ENCODE results near the gene ETV6. TPM values are rescaled to one million over a fixed set of nuclear protein-coding genes. Genes with fewer than 3 reads are reported as not detected.

The ETV6 gene
- total and polyA plus RNA-seq, 2 experiments from 2014 or later: 9.1 to 11.9 TPM

DNA sequence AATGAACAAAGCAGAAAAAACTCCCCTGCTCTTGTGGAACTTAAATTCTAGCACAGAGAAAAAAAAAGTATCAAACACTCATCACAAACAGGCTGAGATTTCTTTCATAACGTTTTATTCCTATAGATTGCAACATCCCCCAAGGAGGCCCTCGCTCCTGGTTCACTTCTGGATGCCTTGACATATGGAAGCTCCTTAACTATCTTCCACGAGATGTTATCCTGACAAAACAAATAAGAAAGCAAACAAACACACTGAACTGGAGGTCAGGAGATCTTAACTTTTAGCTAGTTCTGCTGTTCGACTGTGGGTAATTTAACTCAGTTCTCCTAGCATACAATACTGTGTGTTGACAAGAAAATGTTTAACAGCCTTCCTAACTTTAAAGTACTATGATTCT lies 104.8 kb downstream of the ETV6 start:
- H3K4me3 ChIP-seq: no peak overlapping the region
- no peak overlapping the region for H3K27ac ChIP-seq
- peaks cover 29% of the 10 kb centered on the region for H3K4me1 ChIP-seq (ENCODE audit: low read depth)
- H3K9me3 ChIP-seq (ENCODE audit: low read depth): no peaks in the 10 kb centered on the region
- no peak for DNase-seq (ENCODE audit: low read depth in 1 of 2, low spot score in 1 of 2)
- H3K27me3 ChIP-seq: no peaks in the 10 kb centered on the region
- no peaks in the 10 kb centered on the region for H3K36me3 ChIP-seq
- TF ChIP-seq, protein P1, sequence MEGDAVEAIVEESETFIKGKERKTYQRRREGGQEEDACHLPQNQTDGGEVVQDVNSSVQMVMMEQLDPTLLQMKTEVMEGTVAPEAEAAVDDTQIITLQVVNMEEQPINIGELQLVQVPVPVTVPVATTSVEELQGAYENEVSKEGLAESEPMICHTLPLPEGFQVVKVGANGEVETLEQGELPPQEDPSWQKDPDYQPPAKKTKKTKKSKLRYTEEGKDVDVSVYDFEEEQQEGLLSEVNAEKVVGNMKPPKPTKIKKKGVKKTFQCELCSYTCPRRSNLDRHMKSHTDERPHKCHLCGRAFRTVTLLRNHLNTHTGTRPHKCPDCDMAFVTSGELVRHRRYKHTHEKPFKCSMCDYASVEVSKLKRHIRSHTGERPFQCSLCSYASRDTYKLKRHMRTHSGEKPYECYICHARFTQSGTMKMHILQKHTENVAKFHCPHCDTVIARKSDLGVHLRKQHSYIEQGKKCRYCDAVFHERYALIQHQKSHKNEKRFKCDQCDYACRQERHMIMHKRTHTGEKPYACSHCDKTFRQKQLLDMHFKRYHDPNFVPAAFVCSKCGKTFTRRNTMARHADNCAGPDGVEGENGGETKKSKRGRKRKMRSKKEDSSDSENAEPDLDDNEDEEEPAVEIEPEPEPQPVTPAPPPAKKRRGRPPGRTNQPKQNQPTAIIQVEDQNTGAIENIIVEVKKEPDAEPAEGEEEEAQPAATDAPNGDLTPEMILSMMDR (IDR thresholded peaks at IDR 0.05; ENCODE audit: low read depth, low read length): no peak

DNA sequence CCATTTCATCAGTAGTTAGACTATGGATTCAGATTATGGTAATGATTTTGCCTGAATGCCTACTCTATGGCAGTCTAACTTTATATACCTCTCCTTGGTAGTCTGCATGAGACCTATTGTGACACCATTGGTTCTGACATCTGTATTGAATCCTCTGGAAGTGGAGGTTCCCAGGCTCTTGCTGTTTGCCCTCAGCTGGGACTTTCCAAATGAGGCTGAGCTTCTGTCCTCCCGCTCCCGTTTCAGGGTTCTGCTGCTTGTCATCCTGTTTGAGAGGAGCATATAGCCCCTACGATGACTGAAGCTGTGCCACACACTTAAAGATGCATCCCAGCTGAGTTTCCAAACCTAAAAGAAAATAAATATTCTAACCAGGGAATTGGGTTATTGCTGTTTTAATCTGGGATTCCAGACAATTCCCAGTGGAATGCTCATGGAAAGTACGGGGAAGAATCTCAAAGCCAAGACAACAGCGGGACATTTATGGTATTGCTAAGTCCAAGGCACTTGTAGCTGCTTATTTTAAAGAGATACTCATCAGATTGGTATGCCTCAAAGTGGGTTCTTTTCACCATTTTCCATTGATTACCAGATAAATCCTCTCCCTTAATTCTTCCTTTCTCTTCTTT lies 105.9 kb downstream of the ETV6 start:
- TF ChIP-seq, protein P1 (IDR thresholded peaks at IDR 0.05; ENCODE audit: low read depth, low read length): no peak
- DNase-seq (ENCODE audit: low read depth in 1 of 2, low spot score in 1 of 2): peak in 1 of 2 donors; percentile 36
- H3K27me3 ChIP-seq: no peaks in the 10 kb centered on the region
- no peak overlapping the region for H3K4me3 ChIP-seq
- H3K9me3 ChIP-seq (ENCODE audit: low read depth): no peaks in the 10 kb centered on the region
- H3K36me3 ChIP-seq: no peaks in the 10 kb centered on the region
- peaks cover 38% of the 10 kb centered on the region for H3K4me1 ChIP-seq (ENCODE audit: low read depth)
- no peak overlapping the region for H3K27ac ChIP-seq

- Histone ChIP-seq H3K4me1 (ENCODE audit: low read depth) (peaks cover 38% of the 10 kb centered on the region), H3K36me3 (no peaks in the 10 kb centered on the region), H3K27ac (no peak overlapping the region), H3K9me3 (ENCODE audit: low read depth) (no peaks in the 10 kb centered on the region), H3K4me3 (no peak overlapping the region), H3K27me3 (no peaks in the 10 kb centered on the region)
- TF ChIP-seq, protein P1 (IDR thresholded peaks at IDR 0.05; ENCODE audit: low read depth, low read length): no peak
- DNase-seq (ENCODE audit: low read depth in 1 of 2, low spot score in 1 of 2): no peak
Measured at GRCh38 chr12:11756022-11756421, 106.5 kb downstream of the ETV6 start.

DNA sequence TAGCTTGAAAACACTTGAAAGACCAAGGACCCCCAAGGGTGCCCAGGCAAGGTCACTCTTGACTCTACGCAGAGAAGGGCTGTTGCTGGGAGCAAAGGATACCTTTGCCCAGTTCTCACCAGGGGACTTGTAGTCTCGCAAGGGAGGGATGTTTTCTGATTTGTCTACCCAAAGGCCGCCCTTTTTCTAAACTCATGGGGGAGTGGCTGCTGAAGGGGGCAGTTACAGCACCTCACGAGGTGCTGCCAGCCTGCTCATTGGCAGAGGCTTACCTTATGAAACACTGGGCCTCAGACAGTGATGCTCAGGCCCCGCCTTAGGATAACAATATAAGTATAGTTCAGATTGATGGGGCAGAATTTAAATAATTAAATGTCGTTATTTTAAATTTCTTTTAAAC lies 107.0 kb downstream of the ETV6 start:
- TF ChIP-seq, protein P1 (IDR thresholded peaks at IDR 0.05; ENCODE audit: low read depth, low read length): no peak
- no peak overlapping the region for H3K4me3 ChIP-seq
- no peaks in the 10 kb centered on the region for H3K36me3 ChIP-seq
- H3K27ac ChIP-seq: no peak overlapping the region
- DNase-seq (ENCODE audit: low read depth in 1 of 2, low spot score in 1 of 2): no peak
- no peaks in the 10 kb centered on the region for H3K27me3 ChIP-seq
- peaks cover 38% of the 10 kb centered on the region for H3K4me1 ChIP-seq (ENCODE audit: low read depth)
- H3K9me3 ChIP-seq (ENCODE audit: low read depth): no peaks in the 10 kb centered on the region

DNA sequence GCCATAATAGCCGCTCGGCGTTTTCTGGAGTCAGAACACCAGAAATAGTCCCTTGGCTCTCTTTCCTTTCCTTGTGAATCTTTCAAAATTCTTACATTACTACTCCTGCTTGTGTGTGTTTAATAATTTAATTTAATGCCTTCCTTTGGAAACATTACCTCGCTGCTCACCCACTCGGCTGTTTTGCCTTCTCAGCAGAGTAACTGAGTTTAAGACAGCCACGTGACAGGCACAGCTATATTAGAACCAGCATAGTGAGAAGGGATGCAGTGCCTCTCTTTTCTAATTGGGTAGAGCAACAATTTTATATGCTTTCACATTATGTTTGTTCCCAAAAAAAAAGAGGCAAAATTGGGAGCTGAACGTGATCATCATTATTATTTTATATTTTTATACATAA lies 107.6 kb downstream of the ETV6 start:
- peaks cover 38% of the 10 kb centered on the region for H3K4me1 ChIP-seq (ENCODE audit: low read depth)
- H3K4me3 ChIP-seq: no peak overlapping the region
- no peak for DNase-seq (ENCODE audit: low read depth in 1 of 2, low spot score in 1 of 2)
- no peaks in the 10 kb centered on the region for H3K9me3 ChIP-seq (ENCODE audit: low read depth)
- H3K27ac ChIP-seq: peak overlapping the region; percentile 95
- no peaks in the 10 kb centered on the region for H3K36me3 ChIP-seq
- TF ChIP-seq, protein P1 (IDR thresholded peaks at IDR 0.05; ENCODE audit: low read depth, low read length): no peak
- no peaks in the 10 kb centered on the region for H3K27me3 ChIP-seq

Data from cardiac muscle cell (in vitro differentiated cells and primary cell).